Measurements from ENCODE around the gene BAZ2B.

Gene BAZ2B

DNA sequence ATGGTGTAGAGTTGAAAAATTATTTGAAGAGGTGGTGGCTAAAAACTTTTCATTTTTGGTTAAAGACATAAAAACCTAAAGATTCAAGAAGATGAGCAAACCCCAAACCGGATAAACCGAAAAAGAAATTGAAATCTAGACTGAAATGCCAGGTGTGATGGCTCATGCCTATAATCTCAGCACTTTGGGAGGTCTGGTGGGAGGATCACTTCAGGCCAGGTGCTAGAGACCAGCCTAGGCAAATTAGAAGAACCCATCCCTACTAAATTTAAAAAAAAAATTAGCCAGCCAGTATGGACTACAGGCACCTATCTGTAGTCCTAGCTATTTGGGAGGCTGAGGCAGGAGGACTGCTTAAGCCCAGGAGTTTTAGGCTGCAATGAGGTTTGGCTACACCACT is 126.9 kb downstream of the BAZ2B start:
- no peak overlapping the region for H3K4ac ChIP-seq (ENCODE audit: low read depth, low read length)
- no peaks in the 10 kb centered on the region for H3K79me2 ChIP-seq (ENCODE audit: control insufficient read depth, insufficient read depth, low read length, poor library complexity)
- no peak overlapping the region for H4K91ac ChIP-seq (ENCODE audit: low read depth, low read length)
- H3K79me1 ChIP-seq (ENCODE audit: low read length) = no peaks in the 10 kb centered on the region
- H3K23ac ChIP-seq (ENCODE audit: low read length) = no peak overlapping the region
- H2AFZ ChIP-seq (ENCODE audit: insufficient read depth, low read length, poor library complexity) = no peak overlapping the region
- no peak overlapping the region for H2BK5ac ChIP-seq (ENCODE audit: low read depth, low read length, poor library complexity)
- WGBS (ENCODE audit: extremely low coverage, insufficient coverage, insufficient read length) = no CpG with 5 or more reads among the region's 2 CpGs
- no peak overlapping the region for H2BK120ac ChIP-seq (ENCODE audit: insufficient read depth, low read length, poor library complexity)
- H2AK5ac ChIP-seq (ENCODE audit: low read length) = no peak overlapping the region
- no peak overlapping the region for H3K27ac ChIP-seq (ENCODE audit: low read depth, low read length)
- no peak overlapping the region for H3K18ac ChIP-seq (ENCODE audit: low read length)
- H3K27me3 ChIP-seq (ENCODE audit: insufficient read depth, low read length) = no peaks in the 10 kb centered on the region
- no peak for DNase-seq
- no peak overlapping the region for H4K8ac ChIP-seq (ENCODE audit: low read depth, low read length)
- no peaks in the 10 kb centered on the region for H3K9me3 ChIP-seq (ENCODE audit: insufficient read depth, low read depth, low read length)
- H4K12ac ChIP-seq (ENCODE audit: low read depth, low read length) = no peak overlapping the region
- H3K36me3 ChIP-seq (ENCODE audit: control insufficient read depth in 1 of 2, insufficient read depth in 2 of 2, low read length in 2 of 2) = no peaks in the 10 kb centered on the region
- H3K4me1 ChIP-seq (ENCODE audit: control insufficient read depth in 1 of 2, insufficient read depth in 2 of 2, low read length in 2 of 2) = no peaks in the 10 kb centered on the region
- H3K9ac ChIP-seq (ENCODE audit: low read length) = no peak overlapping the region
- H2BK12ac ChIP-seq (ENCODE audit: low read length) = no peak overlapping the region
- H3K14ac ChIP-seq (ENCODE audit: low read length) = no peak overlapping the region
- H3K4me3 ChIP-seq (ENCODE audit: low read depth, low read length) = no peak overlapping the region
- H3K4me2 ChIP-seq (ENCODE audit: low read length) = no peak overlapping the region

DNA sequence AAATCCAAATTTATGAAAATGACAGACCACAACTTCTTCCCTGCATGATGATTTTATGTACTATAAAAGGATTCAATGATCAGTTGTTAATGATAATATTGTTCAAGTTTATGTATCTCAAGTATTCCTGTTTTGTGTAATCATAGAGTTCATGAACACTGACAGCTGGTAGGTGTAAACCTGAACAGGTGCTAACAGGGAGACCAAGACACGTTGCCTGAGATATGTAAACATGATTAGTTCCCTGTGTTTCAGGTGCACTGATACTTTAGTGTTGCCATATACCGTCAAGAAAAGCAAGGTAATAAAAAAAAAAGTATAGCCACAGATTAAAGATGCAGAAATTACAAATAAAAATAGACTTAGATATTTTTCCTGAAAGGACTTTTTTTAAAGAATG is 131.8 kb downstream of the BAZ2B start:
- H3K9ac ChIP-seq (ENCODE audit: low read length) = no peak overlapping the region
- no peak overlapping the region for H3K23ac ChIP-seq (ENCODE audit: low read length)
- H3K79me1 ChIP-seq (ENCODE audit: low read length) = no peaks in the 10 kb centered on the region
- no peak overlapping the region for H2BK5ac ChIP-seq (ENCODE audit: low read depth, low read length, poor library complexity)
- no peaks in the 10 kb centered on the region for H3K9me3 ChIP-seq (ENCODE audit: insufficient read depth, low read depth, low read length)
- no peak overlapping the region for H3K18ac ChIP-seq (ENCODE audit: low read length)
- H3K36me3 ChIP-seq (ENCODE audit: control insufficient read depth in 1 of 2, insufficient read depth in 2 of 2, low read length in 2 of 2) = no peaks in the 10 kb centered on the region
- H3K4ac ChIP-seq (ENCODE audit: low read depth, low read length) = no peak overlapping the region
- H4K8ac ChIP-seq (ENCODE audit: low read depth, low read length) = no peak overlapping the region
- no peak overlapping the region for H2BK120ac ChIP-seq (ENCODE audit: insufficient read depth, low read length, poor library complexity)
- H4K12ac ChIP-seq (ENCODE audit: low read depth, low read length) = no peak overlapping the region
- no peaks in the 10 kb centered on the region for H3K79me2 ChIP-seq (ENCODE audit: control insufficient read depth, insufficient read depth, low read length, poor library complexity)
- H3K27me3 ChIP-seq (ENCODE audit: insufficient read depth, low read length) = no peaks in the 10 kb centered on the region
- WGBS (ENCODE audit: extremely low coverage, insufficient coverage, insufficient read length) = no CpG with 5 or more reads among the region's 2 CpGs
- no peaks in the 10 kb centered on the region for H3K4me1 ChIP-seq (ENCODE audit: control insufficient read depth in 1 of 2, insufficient read depth in 2 of 2, low read length in 2 of 2)
- no peak overlapping the region for H4K91ac ChIP-seq (ENCODE audit: low read depth, low read length)
- no peak overlapping the region for H2AK5ac ChIP-seq (ENCODE audit: low read length)
- H3K4me3 ChIP-seq (ENCODE audit: low read depth, low read length) = no peak overlapping the region
- DNase-seq = no peak
- H3K14ac ChIP-seq (ENCODE audit: low read length) = no peak overlapping the region
- H3K27ac ChIP-seq (ENCODE audit: low read depth, low read length) = no peak overlapping the region
- H2AFZ ChIP-seq (ENCODE audit: insufficient read depth, low read length, poor library complexity) = no peak overlapping the region
- no peak overlapping the region for H3K4me2 ChIP-seq (ENCODE audit: low read length)
- no peak overlapping the region for H2BK12ac ChIP-seq (ENCODE audit: low read length)

DNA sequence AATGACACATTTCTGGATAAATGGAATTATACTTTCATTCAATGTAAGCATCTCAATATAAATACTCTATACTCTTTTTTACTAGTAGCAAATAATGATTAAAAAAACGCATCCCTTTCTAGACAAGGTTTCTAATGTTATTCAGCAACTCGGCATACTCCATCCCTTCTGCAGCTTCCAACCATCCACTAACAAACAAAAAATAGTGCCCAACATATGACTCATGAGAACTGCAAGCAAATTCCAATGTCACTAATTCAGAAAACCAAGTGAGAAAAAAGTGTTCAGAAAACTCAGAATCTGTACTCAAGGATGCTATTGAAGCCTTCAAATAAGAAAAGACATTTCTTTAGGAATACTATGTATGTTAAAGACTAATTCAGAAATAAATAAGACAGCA is 140.0 kb downstream of the BAZ2B start:
- H3K27ac ChIP-seq (ENCODE audit: low read depth, low read length) = no peak overlapping the region
- H3K79me2 ChIP-seq (ENCODE audit: control insufficient read depth, insufficient read depth, low read length, poor library complexity) = no peaks in the 10 kb centered on the region
- no peak overlapping the region for H4K91ac ChIP-seq (ENCODE audit: low read depth, low read length)
- H4K8ac ChIP-seq (ENCODE audit: low read depth, low read length) = no peak overlapping the region
- no peak overlapping the region for H2BK120ac ChIP-seq (ENCODE audit: insufficient read depth, low read length, poor library complexity)
- H3K36me3 ChIP-seq (ENCODE audit: control insufficient read depth in 1 of 2, insufficient read depth in 2 of 2, low read length in 2 of 2) = peaks cover 4 to 6% of the 10 kb centered on the region in 2 experiments
- no peak overlapping the region for H3K4me2 ChIP-seq (ENCODE audit: low read length)
- no peak overlapping the region for H2AFZ ChIP-seq (ENCODE audit: insufficient read depth, low read length, poor library complexity)
- H2AK5ac ChIP-seq (ENCODE audit: low read length) = no peak overlapping the region
- H3K23ac ChIP-seq (ENCODE audit: low read length) = no peak overlapping the region
- no peak overlapping the region for H4K12ac ChIP-seq (ENCODE audit: low read depth, low read length)
- no CpG with 5 or more reads among the region's 2 CpGs for WGBS (ENCODE audit: extremely low coverage, insufficient coverage, insufficient read length)
- H3K4me3 ChIP-seq (ENCODE audit: low read depth, low read length) = no peak overlapping the region
- H2BK12ac ChIP-seq (ENCODE audit: low read length) = no peak overlapping the region
- peaks cover 3% of the 10 kb centered on the region for H3K9me3 ChIP-seq (ENCODE audit: insufficient read depth, low read depth, low read length)
- H3K27me3 ChIP-seq (ENCODE audit: insufficient read depth, low read length) = no peaks in the 10 kb centered on the region
- no peak overlapping the region for H3K4ac ChIP-seq (ENCODE audit: low read depth, low read length)
- no peak overlapping the region for H3K14ac ChIP-seq (ENCODE audit: low read length)
- no peak overlapping the region for H3K18ac ChIP-seq (ENCODE audit: low read length)
- no peaks in the 10 kb centered on the region for H3K79me1 ChIP-seq (ENCODE audit: low read length)
- no peak overlapping the region for H2BK5ac ChIP-seq (ENCODE audit: low read depth, low read length, poor library complexity)
- no peak for DNase-seq
- H3K4me1 ChIP-seq (ENCODE audit: control insufficient read depth in 1 of 2, insufficient read depth in 2 of 2, low read length in 2 of 2) = no peaks in the 10 kb centered on the region
- no peak overlapping the region for H3K9ac ChIP-seq (ENCODE audit: low read length)

DNA sequence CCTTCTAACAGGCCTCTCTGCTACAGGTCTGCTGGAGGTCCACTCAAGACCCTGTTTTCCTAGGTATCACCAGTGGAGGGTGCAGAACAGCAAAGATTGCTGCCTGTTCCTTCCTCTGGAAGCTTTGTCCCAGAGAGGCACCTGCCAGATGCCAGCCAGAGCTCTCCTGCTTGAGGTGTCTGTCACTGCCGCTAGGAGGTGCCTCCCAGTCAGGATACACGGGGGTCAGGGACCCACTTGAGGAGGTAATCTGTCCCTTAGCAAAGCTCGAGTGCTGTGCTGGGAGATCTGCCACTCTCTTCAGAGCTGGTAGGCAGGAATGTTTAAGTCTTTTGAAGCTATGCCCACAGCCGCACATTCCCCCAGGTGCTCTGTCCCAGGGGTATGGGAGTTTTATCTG is 140.6 kb downstream of the BAZ2B start:
- DNase-seq = no peak
- Histone ChIP-seq H3K36me3 (ENCODE audit: control insufficient read depth in 1 of 2, insufficient read depth in 2 of 2, low read length in 2 of 2) (peaks cover 4 to 8% of the 10 kb centered on the region in 2 experiments), H2BK5ac (ENCODE audit: low read depth, low read length, poor library complexity) (no peak overlapping the region), H3K9ac (ENCODE audit: low read length) (no peak overlapping the region), H3K9me3 (ENCODE audit: insufficient read depth, low read depth, low read length) (peaks cover 3% of the 10 kb centered on the region), H2BK120ac (ENCODE audit: insufficient read depth, low read length, poor library complexity) (no peak overlapping the region), H3K4me2 (ENCODE audit: low read length) (no peak overlapping the region), H3K27ac (ENCODE audit: low read depth, low read length) (no peak overlapping the region), H4K12ac (ENCODE audit: low read depth, low read length) (no peak overlapping the region), H2AK5ac (ENCODE audit: low read length) (no peak overlapping the region), H2BK12ac (ENCODE audit: low read length) (no peak overlapping the region), H3K4me1 (ENCODE audit: control insufficient read depth in 1 of 2, insufficient read depth in 2 of 2, low read length in 2 of 2) (no peaks in the 10 kb centered on the region), H3K79me2 (ENCODE audit: control insufficient read depth, insufficient read depth, low read length, poor library complexity) (no peaks in the 10 kb centered on the region), H2AFZ (ENCODE audit: insufficient read depth, low read length, poor library complexity) (no peak overlapping the region), H3K23ac (ENCODE audit: low read length) (no peak overlapping the region), H3K27me3 (ENCODE audit: insufficient read depth, low read length) (no peaks in the 10 kb centered on the region), H3K14ac (ENCODE audit: low read length) (no peak overlapping the region), H3K4me3 (ENCODE audit: low read depth, low read length) (no peak overlapping the region), H3K18ac (ENCODE audit: low read length) (no peak overlapping the region), H3K79me1 (ENCODE audit: low read length) (no peaks in the 10 kb centered on the region), H3K4ac (ENCODE audit: low read depth, low read length) (no peak overlapping the region), H4K91ac (ENCODE audit: low read depth, low read length) (no peak overlapping the region), H4K8ac (ENCODE audit: low read depth, low read length) (no peak overlapping the region)
- WGBS (ENCODE audit: extremely low coverage, insufficient coverage, insufficient read length) = no CpG with 5 or more reads among the region's 4 CpGs

Measured in trophoblast cell (in vitro differentiated cells and primary cell).